PC-9 (cell line): ENCODE data around the gene PTAFR. TPM values are rescaled to one million over a fixed set of nuclear protein-coding genes. Genes with fewer than 3 reads are reported as not detected.

Source experiments
- BruUV-seq: library from RNA; stranded (reverse); fragments of 400-500 nt; replicated peaks from 2 replicates; lab custom pipeline; 2021; lab: Mats Ljungman, UMichigan
- CTCF ChIA-PET: fragments of 300-600 bp; sonication (Branson Sonifier 250); formaldehyde crosslinking; loops from one replicate; lab custom pipeline; 2022; ENCODE audit warnings: antibody characterized with exemption; lab: Charles Lee
- POLR2A ChIA-PET: fragments of 300-600 bp; sonication (Branson Sonifier 250); formaldehyde crosslinking; loops from one replicate; lab custom pipeline; 2022; ENCODE audit warnings: antibody characterized with exemption; ENCODE audit not compliant: unreplicated experiment; lab: Charles Lee
- DNase-seq, 2 experiments: peaks; one replicate each; pipeline versions ENCODE4 v3.0.0 to v3.0.0-alpha.2; 2015 to 2022; ENCODE audit warnings: mixed read lengths in 1 of 2
- H2AFZ ChIP-seq: fragments of 200-600 bp; sonication (generic); 2 replicates; pipeline ENCODE4 v1.8.1; 2017; ENCODE audit warnings: antibody characterized with exemption
- H3F3A ChIP-seq: fragments of 200-600 bp; sonication (generic); 2 replicates; pipeline ENCODE4 v1.8.1; 2017; ENCODE audit warnings: antibody characterized with exemption, mild to moderate bottlenecking, low read depth; ENCODE audit not compliant: insufficient read depth
- H3K27ac ChIP-seq: fragments of 200-600 bp; sonication (generic); 2 replicates; pipeline ENCODE4 v1.6.1; 2016; ENCODE audit warnings: mixed run types
- H3K27me3 ChIP-seq: fragments of 200-600 bp; sonication (generic); 2 replicates; pipeline ENCODE4 v1.6.1; 2016; ENCODE audit warnings: low read depth, mixed run types; ENCODE audit not compliant: insufficient read depth
- H3K36me3 ChIP-seq: fragments of 200-600 bp; sonication (generic); 2 replicates; pipeline ENCODE4 v1.6.1; 2016; ENCODE audit warnings: low read depth, mixed run types
- H3K4me1 ChIP-seq: fragments of 200-600 bp; sonication (generic); replicated peaks from 2 replicates; pipeline ENCODE4 v1.6.1; 2016; ENCODE audit warnings: mixed run types; ENCODE audit not compliant: insufficient read depth
- H3K4me2 ChIP-seq: fragments of 200-600 bp; sonication (generic); 2 replicates; pipeline ENCODE4 v1.6.1; 2017; ENCODE audit warnings: mixed run types
- H3K4me3 ChIP-seq: fragments of 200-600 bp; sonication (generic); 2 replicates; pipeline ENCODE4 v1.6.1; 2016; ENCODE audit warnings: mixed run types
- H3K79me2 ChIP-seq: fragments of 200-600 bp; sonication (generic); 2 replicates; pipeline ENCODE4 v1.6.1; 2017; ENCODE audit warnings: low read depth, mixed run types
- H3K9me2 ChIP-seq: fragments of 200-600 bp; sonication (generic); 2 replicates; pipeline ENCODE4 v1.8.1; 2017; ENCODE audit warnings: mild to moderate bottlenecking; ENCODE audit not compliant: insufficient read depth
- H3K9me3 ChIP-seq: fragments of 200-600 bp; sonication (generic); 2 replicates; pipeline ENCODE4 v1.8.1; 2016; ENCODE audit warnings: low read depth; ENCODE audit not compliant: insufficient read depth
- H4K20me1 ChIP-seq: fragments of 200-600 bp; sonication (generic); 2 replicates; pipeline ENCODE4 v1.8.1; 2017; ENCODE audit not compliant: insufficient read depth
- CTCF ChIP-seq: fragments of 200-600 bp; sonication (generic); conservative IDR thresholded peaks from 2 replicates; pipeline ENCODE4 v1.6.1; 2017; ENCODE audit warnings: mixed run types, antibody characterized with exemption, mild to moderate bottlenecking, moderate library complexity
- EZH2 ChIP-seq: fragments of 200-600 bp; sonication (generic); IDR thresholded peaks from 2 replicates; pipeline ENCODE4 v1.8.0; 2017; ENCODE audit warnings: antibody characterized with exemption, low read depth
- intact Hi-C: fragments of 100-400 bp; cut with micrococcal nuclease; formaldehyde crosslinking; loops from one replicate; pipeline ENCODE4 v1.10.0; 2022; ENCODE audit not compliant: unreplicated experiment
- total RNA-seq: library from RNA; stranded (reverse); gene quantifications from 2 replicates; pipeline ENCODE4 v1.2.3, GENCODE V29; 2021

PTAFR gene
- total RNA-seq, 1 experiment from 2014 or later, result 12.2 TPM

- H3K27me3 ChIP-seq, result no peaks in the 10 kb centered on the region
- H3K4me1 ChIP-seq, result peaks cover 25% of the 10 kb centered on the region
- 0 out of 2 replicates have a peak, but pooled peaks cover 11% of the 10 kb centered on the region for H3F3A ChIP-seq
- intact Hi-C loops, result loop anchor here (2.0 kb wide), 1 partner anchor 105 kb away; no protein-coding TSS in a partner anchor
- ChIA-PET POLR2A (no interaction called here), CTCF (no interaction called here)
- H3K27ac ChIP-seq, result no peak overlapping the region
- H3K36me3 ChIP-seq, result no peaks in the 10 kb centered on the region
- no peak overlapping the region for H2AFZ ChIP-seq
- H3K4me2 ChIP-seq, result no peak overlapping the region
- no peaks in the 10 kb centered on the region for H4K20me1 ChIP-seq
- H3K4me3 ChIP-seq, result no peak overlapping the region
- DNase-seq, result no peak
- H3K9me3 ChIP-seq, result no peaks in the 10 kb centered on the region
- H3K9me2 ChIP-seq, result no peaks in the 10 kb centered on the region
- H3K79me2 ChIP-seq, result no peaks in the 10 kb centered on the region
- TF ChIP-seq CTCF (no peak), EZH2 (no peak)
- no TSS peak for BruUV-seq
Measured at GRCh38 chr1:28195780-28196179, 19.3 kb upstream of the PTAFR start.

- H3K4me2 ChIP-seq, result peak overlapping the region; percentile 88
- TF ChIP-seq CTCF (no peak), EZH2 (no peak)
- H3K79me2 ChIP-seq, result no peaks in the 10 kb centered on the region
- ChIA-PET CTCF (interaction anchor here (0.5 to 1.0 kb wide), 2 partner anchors 106 to 542 kb away, joined by 3 to 5 read pairs; partner anchors contain the start of genes EYA3 and YTHDF2), POLR2A (interaction anchor here (0.6 kb wide), 2 partner anchors 40 to 65 kb away, joined by 3 to 8 read pairs; no protein-coding TSS in a partner anchor)
- no peak overlapping the region; the same call in 1 of the 2 replicates for H3K27ac ChIP-seq
- no peaks in the 10 kb centered on the region for H4K20me1 ChIP-seq
- H3K4me1 ChIP-seq, result peaks cover 37% of the 10 kb centered on the region
- H3K36me3 ChIP-seq, result no peaks in the 10 kb centered on the region
- no peaks in the 10 kb centered on the region for H3K9me2 ChIP-seq
- no peaks in the 10 kb centered on the region for H3K27me3 ChIP-seq
- H2AFZ ChIP-seq, result no peak overlapping the region
- intact Hi-C loops, result no loop called here
- H3K4me3 ChIP-seq, result no peak overlapping the region
- BruUV-seq, result no TSS peak
- DNase-seq, result no peak
- H3K9me3 ChIP-seq, result no peaks in the 10 kb centered on the region
- peaks cover 21% of the 10 kb centered on the region; the same call in 1 of the 2 replicates for H3F3A ChIP-seq
Measured at GRCh38 chr1:28194326-28195035, 18.0 kb upstream of the PTAFR start.

- no TSS peak for BruUV-seq
- H3K4me1 ChIP-seq, result peaks cover 37% of the 10 kb centered on the region
- H3K4me2 ChIP-seq, result peak overlapping the region; percentile 88
- peaks cover 21% of the 10 kb centered on the region; the same call in 1 of the 2 replicates for H3F3A ChIP-seq
- H3K27ac ChIP-seq, result peak overlapping the region; percentile 43
- ChIA-PET CTCF (interaction anchor here (0.5 to 1.0 kb wide), 2 partner anchors 105 to 543 kb away, joined by 3 to 5 read pairs; partner anchors contain the start of genes EYA3 and YTHDF2), POLR2A (interaction anchor here (0.6 kb wide), 3 partner anchors 39 to 67 kb away, joined by 3 to 8 read pairs (median 6); no protein-coding TSS in a partner anchor)
- DNase-seq, result peak; percentile 84 to 85
- no peaks in the 10 kb centered on the region for H3K79me2 ChIP-seq
- H4K20me1 ChIP-seq, result no peaks in the 10 kb centered on the region
- no peaks in the 10 kb centered on the region for H3K9me3 ChIP-seq
- H2AFZ ChIP-seq, result peak overlapping the region; percentile 31; the same call in 1 of the 2 replicates
- peak overlapping the region; percentile 45; the same call in 1 of the 2 replicates for H3K4me3 ChIP-seq
- no peaks in the 10 kb centered on the region for H3K9me2 ChIP-seq
- no peaks in the 10 kb centered on the region for H3K27me3 ChIP-seq
- no peak for TF ChIP-seq CTCF
- TF ChIP-seq EZH2, result no peak
- intact Hi-C loops, result no loop called here
- H3K36me3 ChIP-seq, result no peaks in the 10 kb centered on the region
Measured at GRCh38 chr1:28193701-28194161, 17.2 kb upstream of the PTAFR start.
